Neuron (in vitro differentiated cells): Measurements from ENCODE around the gene NOL4L.

Experiments used
- H2AFZ ChIP-seq: one replicate; pipeline ENCODE4 v1.6.1; 2013; ENCODE audit warnings: low read depth, mild to moderate bottlenecking, inconsistent platforms, low read length, moderate library complexity
- H3K27me3 ChIP-seq: one replicate; pipeline ENCODE4 v1.6.1; 2013; ENCODE audit warnings: low read length; ENCODE audit not compliant: insufficient read depth
- H3K36me3 ChIP-seq: one replicate; pipeline ENCODE4 v1.6.1; 2013; ENCODE audit warnings: low read length; ENCODE audit not compliant: insufficient read depth
- H3K4me1 ChIP-seq: one replicate; pipeline ENCODE4 v1.6.1; 2013; ENCODE audit warnings: low read length; ENCODE audit not compliant: insufficient read depth
- H3K4me3 ChIP-seq: 2 replicates; pipeline ENCODE4 v1.5.1; 2013; ENCODE audit warnings: mild to moderate bottlenecking, low read length, moderate library complexity
- H3K9me3 ChIP-seq: one replicate; pipeline ENCODE4 v1.6.1; 2013; ENCODE audit warnings: low read length

Gene NOL4L

GRCh38 chr20:32574296-32575226, 10.6 kb downstream of the NOL4L start:
- no peaks in the 10 kb centered on the region for H3K27me3 ChIP-seq
- peaks cover 18% of the 10 kb centered on the region for H3K4me1 ChIP-seq
- H3K4me3 ChIP-seq = no peak overlapping the region
- H3K9me3 ChIP-seq = no peaks in the 10 kb centered on the region
- no peak overlapping the region for H2AFZ ChIP-seq
- no peaks in the 10 kb centered on the region for H3K36me3 ChIP-seq

GRCh38 chr20:32573167-32573851, 11.8 kb downstream of the NOL4L start:
- peaks cover 19% of the 10 kb centered on the region for H3K4me1 ChIP-seq
- no peaks in the 10 kb centered on the region for H3K36me3 ChIP-seq
- H3K9me3 ChIP-seq = no peaks in the 10 kb centered on the region
- H3K4me3 ChIP-seq = no peak overlapping the region
- no peak overlapping the region for H2AFZ ChIP-seq
- H3K27me3 ChIP-seq = no peaks in the 10 kb centered on the region

- Histone ChIP-seq H2AFZ (no peak overlapping the region), H3K4me1 (peaks cover 19% of the 10 kb centered on the region), H3K36me3 (no peaks in the 10 kb centered on the region)
These were observed 12.7 kb downstream of the NOL4L start for GRCh38 chr20:32572271-32572968.

GRCh38 chr20:32571566-32571965, 13.6 kb downstream of the NOL4L start:
- H3K4me1 ChIP-seq = peaks cover 19% of the 10 kb centered on the region
- no peak overlapping the region for H2AFZ ChIP-seq
- no peak overlapping the region for H3K4me3 ChIP-seq
- no peaks in the 10 kb centered on the region for H3K36me3 ChIP-seq
- H3K27me3 ChIP-seq = no peaks in the 10 kb centered on the region
- H3K9me3 ChIP-seq = no peaks in the 10 kb centered on the region

More at GRCh38 chr20:32572271-32572968, 12.7 kb downstream of the NOL4L start:
- Histone ChIP-seq H3K4me3 (no peak overlapping the region), H3K27me3 (no peaks in the 10 kb centered on the region), H3K9me3 (no peaks in the 10 kb centered on the region)

- H3K27me3 ChIP-seq = no peaks in the 10 kb centered on the region
- no peaks in the 10 kb centered on the region for H3K9me3 ChIP-seq
- H3K4me3 ChIP-seq = no peak overlapping the region
- no peaks in the 10 kb centered on the region for H3K36me3 ChIP-seq
- peaks cover 19% of the 10 kb centered on the region for H3K4me1 ChIP-seq
- H2AFZ ChIP-seq = no peak overlapping the region
These were observed 14.5 kb downstream of the NOL4L start for GRCh38 chr20:32570401-32571190.

GRCh38 chr20:32569380-32570305, 15.5 kb downstream of the NOL4L start:
- Histone ChIP-seq H3K4me3 (no peak overlapping the region), H2AFZ (no peak overlapping the region), H3K9me3 (no peaks in the 10 kb centered on the region), H3K27me3 (no peaks in the 10 kb centered on the region), H3K36me3 (no peaks in the 10 kb centered on the region), H3K4me1 (peaks cover 24% of the 10 kb centered on the region)

GRCh38 chr20:32569018-32569379, 16.1 kb downstream of the NOL4L start:
- Histone ChIP-seq H3K4me1 (peaks cover 18% of the 10 kb centered on the region), H3K9me3 (no peaks in the 10 kb centered on the region), H3K36me3 (no peaks in the 10 kb centered on the region), H2AFZ (no peak overlapping the region), H3K27me3 (no peaks in the 10 kb centered on the region), H3K4me3 (no peak overlapping the region)

GRCh38 chr20:32567384-32568178, 17.6 kb downstream of the NOL4L start:
- H3K4me3 ChIP-seq = no peak overlapping the region
- H3K27me3 ChIP-seq = no peaks in the 10 kb centered on the region
- no peak overlapping the region for H2AFZ ChIP-seq
- no peaks in the 10 kb centered on the region for H3K9me3 ChIP-seq
- H3K4me1 ChIP-seq = peaks cover 18% of the 10 kb centered on the region
- no peaks in the 10 kb centered on the region for H3K36me3 ChIP-seq

GRCh38 chr20:32566379-32567374, 18.5 kb downstream of the NOL4L start:
- Histone ChIP-seq H3K4me3 (no peak overlapping the region), H3K36me3 (no peaks in the 10 kb centered on the region), H3K27me3 (no peaks in the 10 kb centered on the region), H2AFZ (no peak overlapping the region), H3K9me3 (no peaks in the 10 kb centered on the region), H3K4me1 (peaks cover 21% of the 10 kb centered on the region)

GRCh38 chr20:32565735-32566032, 19.4 kb downstream of the NOL4L start:
- H3K4me3 ChIP-seq = no peak overlapping the region
- peaks cover 31% of the 10 kb centered on the region for H3K4me1 ChIP-seq
- no peaks in the 10 kb centered on the region for H3K9me3 ChIP-seq
- no peaks in the 10 kb centered on the region for H3K36me3 ChIP-seq
- H2AFZ ChIP-seq = no peak overlapping the region
- H3K27me3 ChIP-seq = no peaks in the 10 kb centered on the region
